Stimulated activated CD4-positive, alpha-beta T cell treated with anti-CD3 and anti-CD28 coated beads, TNF-alpha, amount 100 ng/mL, for 24 hours (primary cell): ENCODE data around the gene SYNJ2.
"Not testable (repeated sequence)": the region's sequence is repeated elsewhere in the genome, so short reads cannot be mapped to it uniquely, and the experiment has no call there.

ENCODE experiments used
- DNase-seq, 3 experiments: peaks; one replicate each; pipeline ENCODE4 v3.0.0-alpha.2; 2020; ENCODE audit warnings: low read depth in 3 of 3

The SYNJ2 gene

GRCh38 chr6:157981395-157982101 is at the start of gene SYNJ2:
Gene SYNJ2 (plus strand): TSS chr6:157981863. CDS start chr6:157981962, 99 bp downstream.
- peak; percentile 58 to 82 (median 60) for DNase-seq

- DNase-seq = no peak
Measured at GRCh38 chr6:157935786-157936185, 45.9 kb upstream of the SYNJ2 start.

DNA sequence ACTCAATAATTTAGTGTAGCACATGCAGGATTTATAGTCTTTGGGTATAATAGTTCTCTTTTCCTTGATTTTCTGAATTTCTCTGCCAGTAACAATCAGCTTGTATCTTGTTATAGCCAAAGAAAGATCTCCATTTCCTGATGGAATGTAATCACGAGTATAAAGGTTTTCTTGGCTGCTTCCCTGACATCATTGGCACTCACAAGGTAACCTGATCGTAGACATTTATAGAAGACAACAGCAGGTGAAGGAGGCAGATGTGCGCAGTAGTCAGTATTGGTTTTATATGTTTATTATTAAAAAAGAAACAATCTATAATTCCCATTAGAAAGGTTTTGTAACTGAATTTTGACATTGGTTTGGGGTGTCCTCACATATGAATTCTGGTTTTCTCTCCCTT is 44.3 kb upstream of the SYNJ2 start:
- DNase-seq = no peak

DNA sequence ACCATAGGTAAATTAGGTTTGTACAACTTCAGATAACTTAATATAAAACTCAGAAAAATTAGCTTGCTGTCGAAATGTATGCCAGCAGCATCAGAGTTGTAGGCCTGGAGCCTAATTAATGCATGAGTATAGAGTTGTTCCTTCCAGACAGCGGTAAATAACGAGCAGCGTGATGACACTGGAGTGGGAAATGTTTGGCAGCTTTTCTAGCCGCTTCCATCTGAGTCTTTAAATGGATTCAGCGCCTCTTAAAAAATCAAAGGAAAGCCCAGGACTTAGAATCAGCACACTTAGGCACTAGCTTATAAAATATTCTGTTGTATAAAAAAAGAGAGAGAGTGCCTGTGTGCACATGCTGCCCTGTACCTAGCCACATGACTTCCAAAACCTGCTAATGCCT is 43.7 kb upstream of the SYNJ2 start:
- DNase-seq = no peak

DNA sequence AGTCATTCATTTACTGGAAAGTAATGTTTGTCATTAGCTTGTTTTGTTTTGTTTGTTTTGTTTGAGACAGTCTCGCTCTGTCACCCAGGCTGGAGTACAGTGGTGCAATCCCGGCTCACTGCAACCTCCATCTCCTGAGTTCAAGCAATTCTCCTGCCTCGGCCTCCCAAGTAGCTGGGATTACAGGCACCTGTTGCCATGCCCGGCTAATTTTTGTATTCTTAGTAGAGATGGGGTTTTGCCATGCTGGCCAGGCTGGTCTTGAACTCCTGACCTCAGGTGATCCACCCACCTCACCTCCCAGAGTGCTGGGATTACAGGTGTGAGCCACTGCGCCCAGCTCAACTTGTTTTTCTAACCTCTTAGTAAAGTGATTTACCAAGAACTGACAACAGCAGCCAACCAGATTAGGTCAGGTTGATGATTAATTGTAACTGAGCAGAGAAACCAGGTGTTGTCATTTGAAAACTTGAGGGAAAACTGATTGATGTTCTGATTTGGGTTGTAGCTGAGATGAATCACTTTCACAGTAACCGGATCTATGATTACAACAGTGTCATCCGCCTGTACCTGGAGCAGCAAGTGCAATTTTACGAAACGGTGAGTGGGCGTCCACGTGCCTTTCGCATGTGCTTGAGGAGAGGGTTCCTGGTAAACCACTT is 41.2 kb upstream of the SYNJ2 start:
- peak; percentile 38 to 68 (median 40) for DNase-seq

- no peak for DNase-seq
Measured at GRCh38 chr6:157941101-157941863, 40.4 kb upstream of the SYNJ2 start.

- DNase-seq = no peak
Measured at GRCh38 chr6:157942351-157942750, 39.3 kb upstream of the SYNJ2 start.

GRCh38 chr6:157943249-157943963 is 38.3 kb upstream of the SYNJ2 start:
- no peak for DNase-seq

DNA sequence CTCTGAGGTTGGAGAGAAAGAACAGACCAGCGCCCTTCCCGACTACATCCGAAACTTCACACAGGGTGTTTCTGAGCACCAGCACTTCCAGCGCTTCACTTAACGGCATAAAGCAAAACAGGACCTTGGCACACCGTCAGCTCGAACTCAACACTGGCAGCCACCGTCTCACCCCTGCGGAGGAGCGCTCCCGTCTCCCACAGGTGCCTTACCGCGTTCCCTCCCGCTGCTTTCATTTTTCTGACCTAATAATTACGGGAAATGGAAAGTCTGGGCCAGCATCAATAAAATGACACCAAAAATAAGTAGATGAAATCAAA is 37.7 kb upstream of the SYNJ2 start:
- no peak for DNase-seq

DNA sequence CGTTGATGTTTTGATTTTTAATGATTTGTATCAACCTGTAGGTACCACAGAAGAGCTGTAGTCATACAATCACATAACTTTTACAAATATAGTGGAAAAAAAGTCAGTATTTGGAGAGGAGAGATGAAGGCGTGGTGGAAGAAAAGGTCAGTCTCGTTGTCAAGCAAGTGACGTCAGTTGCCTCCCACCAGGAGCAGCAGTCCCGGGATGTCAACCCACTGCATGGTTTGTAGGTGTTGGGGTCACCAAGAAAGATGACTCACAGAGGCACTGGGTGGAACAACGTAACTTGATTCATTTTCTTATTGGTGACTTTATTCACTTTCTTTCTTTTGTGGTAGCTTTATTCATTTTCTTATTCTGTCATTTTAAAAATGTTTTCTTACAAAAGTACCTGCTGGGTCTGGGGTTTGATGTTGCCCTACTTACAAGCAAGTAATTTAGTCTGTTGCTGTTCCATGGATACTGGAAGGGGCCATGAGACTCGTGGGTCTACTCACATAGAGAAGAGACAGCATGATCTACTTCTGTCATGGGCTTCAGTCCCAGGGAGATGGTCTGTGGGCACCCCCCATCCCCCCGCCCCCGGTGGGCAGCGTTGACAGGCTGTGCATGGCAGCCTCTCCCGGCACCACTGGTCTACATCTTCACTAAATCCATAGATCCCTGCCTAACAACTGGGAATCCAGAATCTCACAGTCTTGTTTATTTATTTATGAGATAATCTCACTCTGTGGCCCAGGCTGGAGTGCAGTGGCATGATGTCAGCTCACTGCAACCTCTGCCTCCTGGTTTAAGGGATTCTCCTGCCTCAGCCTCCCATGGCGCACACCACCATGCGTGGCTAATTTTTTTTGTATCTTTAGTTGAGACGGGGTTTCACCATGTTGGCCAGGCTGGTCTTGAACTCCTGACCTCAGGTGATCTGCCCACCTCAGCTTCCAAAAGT is 36.4 kb upstream of the SYNJ2 start:
- DNase-seq = peak in 2 of 3 experiments; percentile 25 to 55

DNA sequence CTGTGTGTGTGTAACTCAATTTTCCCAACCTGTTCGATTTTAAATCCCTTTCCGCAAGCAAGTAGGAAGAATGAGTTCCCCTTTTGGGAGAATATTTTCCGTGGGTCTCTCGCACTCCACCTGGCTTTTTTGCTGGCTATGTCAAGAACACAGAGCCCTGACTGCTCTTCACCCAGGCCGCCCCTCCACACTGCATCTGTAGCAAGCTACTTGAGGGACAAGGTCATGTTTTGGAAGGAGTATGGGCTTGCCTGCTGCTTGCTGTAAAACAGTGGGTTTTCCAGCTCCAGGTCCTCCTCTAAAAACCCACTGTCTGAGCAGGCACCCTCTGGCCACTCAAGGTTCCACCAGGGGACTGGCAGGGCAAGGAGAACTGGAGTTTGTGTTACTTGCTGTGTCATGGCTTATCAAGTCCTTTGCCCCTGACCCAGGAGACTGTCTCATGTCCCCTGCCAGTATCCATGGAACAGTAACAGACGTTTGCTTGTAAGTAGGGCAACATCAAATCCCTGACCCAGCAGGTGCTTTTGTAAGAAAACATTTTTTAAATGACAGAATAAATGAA is 35.5 kb upstream of the SYNJ2 start:
- no peak for DNase-seq

GRCh38 chr6:157946865-157947532 is 34.7 kb upstream of the SYNJ2 start:
- DNase-seq = no peak

GRCh38 chr6:157950899-157951298 is 30.8 kb upstream of the SYNJ2 start:
- DNase-seq = not testable (repeated sequence)

GRCh38 chr6:157951828-157952227 is 29.8 kb upstream of the SYNJ2 start:
- DNase-seq = no peak

GRCh38 chr6:157952861-157953351 is 28.8 kb upstream of the SYNJ2 start:
- DNase-seq = no peak

- DNase-seq = no peak
Measured at GRCh38 chr6:157953580-157954091, 28.0 kb upstream of the SYNJ2 start.

DNA sequence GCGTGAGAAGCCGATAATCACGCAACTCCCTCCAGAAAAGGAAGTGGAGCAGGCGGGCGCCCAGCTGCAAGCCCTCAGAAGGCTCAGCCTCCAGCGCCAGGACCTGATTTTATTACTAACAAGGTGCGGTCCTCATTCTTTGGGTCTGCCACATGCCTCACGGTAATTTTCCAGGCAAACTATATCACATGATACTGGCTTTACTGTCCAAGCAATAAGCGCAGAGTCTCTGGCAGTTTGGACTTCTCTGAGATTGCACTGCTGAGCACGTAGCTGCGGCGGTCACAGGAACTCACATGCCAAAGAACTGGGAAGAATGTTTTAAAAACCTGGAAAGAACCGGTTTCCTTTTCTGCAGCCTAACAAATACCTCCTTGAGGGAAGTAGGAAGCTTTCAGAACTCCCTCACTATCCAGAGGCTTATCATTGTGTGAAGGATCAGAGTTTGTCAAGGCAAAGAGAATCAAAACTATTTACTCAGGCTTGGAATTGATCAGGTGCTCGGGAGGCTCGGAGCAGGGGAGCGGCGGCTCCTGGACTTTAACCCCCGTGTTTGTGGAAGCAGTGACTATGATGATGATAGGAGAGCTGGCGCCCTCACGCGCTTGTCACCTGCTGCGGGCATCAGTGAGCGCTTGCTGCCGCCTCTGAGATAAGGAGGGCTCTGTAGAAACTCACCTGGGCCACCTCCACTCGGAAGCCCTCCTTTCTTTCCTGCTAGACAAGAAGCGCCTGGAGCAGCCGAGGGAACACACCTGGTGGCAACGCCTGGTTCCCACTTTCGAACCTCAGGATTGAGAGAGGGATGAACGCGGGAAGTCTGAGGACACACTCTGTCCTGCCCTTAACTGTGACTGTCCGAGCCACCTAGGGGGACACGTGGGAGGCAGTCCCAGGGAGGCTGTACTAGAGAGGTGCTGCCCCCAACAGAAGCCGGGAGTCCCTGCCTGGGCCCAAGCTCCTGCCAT is 27.2 kb upstream of the SYNJ2 start:
- DNase-seq = no peak

DNA sequence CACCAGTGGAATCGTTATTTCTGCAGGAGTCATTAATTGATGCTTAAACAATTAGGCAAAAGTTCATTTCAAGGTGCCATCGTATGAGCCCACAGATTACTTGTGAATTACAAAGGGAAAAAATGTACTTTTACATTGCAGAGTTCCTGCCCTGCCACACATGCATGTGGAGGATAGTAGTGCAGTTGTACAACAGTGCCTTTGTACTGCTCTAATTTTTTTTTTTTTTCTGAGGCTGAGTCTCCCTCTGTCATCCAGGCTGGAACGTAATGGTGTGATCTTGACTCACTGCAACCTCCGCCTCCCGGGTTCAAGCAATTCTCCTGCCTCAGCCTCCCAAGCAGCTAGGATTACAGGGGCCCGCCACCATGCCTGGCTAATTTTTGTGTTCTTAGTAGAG is 26.0 kb upstream of the SYNJ2 start:
- DNase-seq = no peak
